HUES48 (cell line): ENCODE results near the gene TUBB6.
A peak's percentile ranks its signal among the peaks of the same experiment; 100 is the strongest.

Experiments
- H3K27ac ChIP-seq: one replicate; pipeline ENCODE4 v1.7.0; 2013; ENCODE audit warnings: low read depth, low read length, inconsistent platforms
- H3K27me3 ChIP-seq: 2 replicates; pipeline ENCODE4 v1.6.1; 2013; ENCODE audit warnings: mild to moderate bottlenecking, low read length; ENCODE audit not compliant: control insufficient read depth, insufficient read depth
- H3K36me3 ChIP-seq: 2 replicates; pipeline ENCODE4 v1.6.1; 2013; ENCODE audit warnings: low read length; ENCODE audit not compliant: control insufficient read depth, insufficient read depth
- H3K4me1 ChIP-seq: 2 replicates; pipeline ENCODE4 v1.6.1; 2013; ENCODE audit warnings: mild to moderate bottlenecking, low read length; ENCODE audit not compliant: control insufficient read depth, insufficient read depth
- H3K4me3 ChIP-seq: 2 replicates; pipeline ENCODE4 v1.5.1; 2013; ENCODE audit warnings: mild to moderate bottlenecking, low read depth, low read length
- H3K9ac ChIP-seq: 2 replicates; pipeline ENCODE4 v1.6.1; 2013; ENCODE audit warnings: mild to moderate bottlenecking, low read depth, low read length, moderate library complexity
- H3K9me3 ChIP-seq: 2 replicates; pipeline ENCODE4 v1.6.1; 2013; ENCODE audit warnings: low read length; ENCODE audit not compliant: control insufficient read depth, insufficient read depth

The TUBB6 gene

DNA sequence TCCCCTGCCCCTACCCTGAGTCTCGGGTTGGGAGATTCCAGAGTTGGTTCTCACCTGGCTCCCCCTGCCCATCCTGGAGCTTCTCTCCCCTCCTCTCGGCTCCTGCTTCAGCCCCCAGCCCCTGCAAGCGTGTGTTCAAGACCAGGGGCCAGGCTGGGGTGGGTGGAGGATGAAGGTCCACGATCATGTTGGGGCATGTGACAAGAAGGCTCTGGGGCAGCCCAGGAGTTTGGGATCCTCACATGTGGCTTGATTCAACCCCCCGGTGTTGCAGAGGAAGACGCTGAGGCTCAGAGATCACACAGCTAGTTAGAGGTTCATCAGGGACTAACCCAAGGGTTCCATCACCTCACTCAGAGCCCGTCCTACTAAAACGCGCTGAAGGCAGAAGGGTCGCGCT lies 14.2 kb upstream of the TUBB6 start:
- no peak overlapping the region for H3K9ac ChIP-seq
- no peak overlapping the region for H3K4me3 ChIP-seq
- H3K27ac ChIP-seq: no peak overlapping the region
- no peaks in the 10 kb centered on the region for H3K9me3 ChIP-seq
- H3K4me1 ChIP-seq: peaks cover 9% of the 10 kb centered on the region
- peaks cover 4% of the 10 kb centered on the region; the same call in 1 of the 2 replicates for H3K27me3 ChIP-seq
- no peaks in the 10 kb centered on the region for H3K36me3 ChIP-seq

DNA sequence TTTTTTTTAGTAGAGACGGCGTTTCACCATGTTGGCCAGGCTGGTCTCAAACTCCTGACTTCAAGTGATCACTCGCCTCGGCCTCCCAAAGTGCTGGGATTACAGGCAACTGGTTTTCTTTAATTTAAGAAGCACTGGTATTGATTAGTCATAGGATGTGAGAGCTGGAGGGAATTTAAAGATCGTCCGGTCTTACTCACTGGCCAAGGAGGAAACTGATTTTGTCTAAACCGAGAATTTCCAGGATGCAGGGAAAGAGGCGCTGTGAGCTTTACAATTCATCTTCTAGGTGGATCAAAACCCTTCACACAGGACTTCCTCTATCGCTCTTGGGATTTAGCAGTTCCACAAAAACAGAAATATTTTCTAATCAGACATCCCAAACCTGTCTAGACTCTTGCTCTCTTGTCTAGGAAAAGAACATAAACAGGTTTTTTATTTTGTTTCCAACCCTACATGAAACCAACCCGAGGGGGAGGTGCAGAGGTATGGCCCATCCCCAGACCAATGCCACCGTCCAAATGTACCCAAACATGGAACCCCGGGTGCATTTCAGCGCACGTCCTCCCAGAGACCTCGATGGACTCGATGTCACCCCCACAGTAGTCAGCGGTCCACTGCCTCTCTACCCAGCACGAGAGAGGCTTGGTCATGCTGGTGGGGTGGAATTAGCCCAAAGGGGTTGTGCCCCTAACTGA lies 12.5 kb upstream of the TUBB6 start:
- Histone ChIP-seq H3K9ac (no peak overlapping the region), H3K4me3 (no peak overlapping the region), H3K4me1 (no peaks in the 10 kb centered on the region), H3K36me3 (no peaks in the 10 kb centered on the region), H3K9me3 (no peaks in the 10 kb centered on the region), H3K27me3 (no peaks in the 10 kb centered on the region), H3K27ac (no peak overlapping the region)

DNA sequence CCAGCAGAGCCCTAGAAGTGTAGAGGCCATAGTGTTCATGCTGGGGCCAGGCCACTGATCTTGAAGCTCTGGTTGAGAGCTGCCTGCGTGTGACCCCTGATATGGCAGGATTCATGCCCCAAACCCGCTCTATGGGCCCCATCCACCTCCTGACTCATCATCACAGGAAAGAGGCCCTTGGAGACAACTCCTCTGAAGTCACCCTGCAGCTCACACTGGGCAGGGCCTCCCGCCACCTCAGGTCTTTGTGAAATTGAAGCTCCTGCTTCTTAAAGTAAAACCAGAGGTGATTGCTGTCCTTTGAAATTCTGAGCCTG lies 12.0 kb upstream of the TUBB6 start:
- Histone ChIP-seq H3K4me3 (no peak overlapping the region), H3K36me3 (no peaks in the 10 kb centered on the region), H3K4me1 (no peaks in the 10 kb centered on the region), H3K9ac (no peak overlapping the region), H3K27me3 (no peaks in the 10 kb centered on the region), H3K27ac (no peak overlapping the region), H3K9me3 (no peaks in the 10 kb centered on the region)

DNA sequence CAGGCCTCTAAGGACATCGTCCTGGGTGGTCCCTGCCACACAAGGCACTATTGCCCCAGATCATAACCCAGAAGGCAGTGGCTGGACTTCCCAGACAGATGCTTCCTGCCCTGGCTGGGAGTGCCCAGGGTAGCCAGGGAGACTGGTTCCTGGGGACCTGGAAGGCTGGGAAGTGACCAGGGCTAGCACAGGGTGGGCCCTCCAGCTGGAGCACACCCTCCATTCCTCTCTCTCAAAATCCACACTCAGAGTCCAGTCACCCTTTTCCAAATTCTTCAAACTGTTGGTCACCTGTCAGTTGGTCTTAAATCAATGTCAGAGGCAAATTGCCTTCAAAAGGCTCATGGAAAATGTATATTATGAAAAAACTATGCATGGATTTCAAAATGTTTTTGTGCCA lies 11.6 kb upstream of the TUBB6 start:
- H3K4me1 ChIP-seq: no peaks in the 10 kb centered on the region
- H3K9ac ChIP-seq: no peak overlapping the region
- H3K9me3 ChIP-seq: no peaks in the 10 kb centered on the region
- no peak overlapping the region for H3K27ac ChIP-seq
- H3K4me3 ChIP-seq: no peak overlapping the region
- H3K36me3 ChIP-seq: no peaks in the 10 kb centered on the region
- H3K27me3 ChIP-seq: no peaks in the 10 kb centered on the region

DNA sequence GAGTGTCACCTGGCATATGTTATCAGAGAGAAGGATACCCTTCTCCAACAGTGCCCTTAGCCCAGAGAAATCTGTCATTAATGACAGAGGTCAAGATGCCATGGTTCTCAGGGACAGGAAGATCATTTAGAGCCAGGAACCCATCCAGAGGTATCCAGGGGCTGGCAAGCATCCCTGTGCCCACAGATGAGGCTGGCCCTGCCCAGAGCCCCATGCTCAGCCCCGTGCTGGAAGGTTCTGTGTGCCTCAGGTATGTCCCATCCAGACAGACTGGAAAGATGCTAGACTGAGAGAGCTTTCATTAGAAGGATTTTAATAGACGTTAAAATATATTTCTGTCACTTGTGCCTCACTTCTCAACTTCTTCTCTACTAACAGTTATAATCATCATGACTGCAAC lies 8.2 kb upstream of the TUBB6 start:
- Histone ChIP-seq H3K9me3 (no peaks in the 10 kb centered on the region), H3K9ac (no peak overlapping the region), H3K27ac (no peak overlapping the region), H3K27me3 (no peaks in the 10 kb centered on the region), H3K36me3 (no peaks in the 10 kb centered on the region), H3K4me3 (no peak overlapping the region), H3K4me1 (no peaks in the 10 kb centered on the region)

DNA sequence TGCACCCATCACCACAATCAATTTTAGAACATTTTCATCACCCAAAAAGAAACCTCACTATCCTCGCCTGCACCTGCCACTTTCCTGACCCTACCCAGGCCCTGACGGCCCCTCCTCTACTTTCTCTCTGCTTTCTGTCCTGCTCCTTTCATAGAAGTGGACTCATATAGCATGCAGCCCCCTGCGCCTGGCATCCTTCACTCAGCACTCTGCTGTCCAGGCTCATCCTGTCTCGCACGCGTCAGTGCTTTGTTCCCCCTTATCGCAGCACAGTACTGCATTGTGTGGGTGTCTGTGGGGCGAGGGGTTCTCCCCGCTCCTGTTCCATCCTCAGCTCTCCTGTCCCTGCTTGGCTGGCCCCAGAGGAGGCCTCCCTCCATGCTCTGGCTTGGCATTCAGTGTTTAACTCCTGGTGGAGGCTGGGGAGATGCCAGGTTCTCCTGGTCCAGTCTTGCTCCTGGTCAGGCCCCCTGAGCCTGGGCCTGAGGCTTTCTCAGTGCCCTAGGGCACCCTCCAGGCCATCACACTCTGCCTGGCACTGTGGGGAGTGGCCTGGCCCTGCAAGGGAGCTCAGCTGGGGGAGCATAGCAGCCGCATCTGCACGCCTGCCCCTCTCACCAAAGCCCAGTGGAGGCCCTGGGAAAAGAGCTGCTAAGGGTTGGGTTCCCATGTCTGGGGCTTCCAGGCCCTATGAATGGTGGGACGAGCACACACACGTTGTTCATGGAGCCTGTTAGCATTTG lies 6.6 kb upstream of the TUBB6 start:
- no peaks in the 10 kb centered on the region for H3K36me3 ChIP-seq
- H3K4me1 ChIP-seq: peaks cover 13% of the 10 kb centered on the region
- no peak overlapping the region for H3K27ac ChIP-seq
- no peak overlapping the region for H3K4me3 ChIP-seq
- H3K9ac ChIP-seq: no peak overlapping the region
- H3K27me3 ChIP-seq: peaks cover 14% of the 10 kb centered on the region
- no peaks in the 10 kb centered on the region for H3K9me3 ChIP-seq

DNA sequence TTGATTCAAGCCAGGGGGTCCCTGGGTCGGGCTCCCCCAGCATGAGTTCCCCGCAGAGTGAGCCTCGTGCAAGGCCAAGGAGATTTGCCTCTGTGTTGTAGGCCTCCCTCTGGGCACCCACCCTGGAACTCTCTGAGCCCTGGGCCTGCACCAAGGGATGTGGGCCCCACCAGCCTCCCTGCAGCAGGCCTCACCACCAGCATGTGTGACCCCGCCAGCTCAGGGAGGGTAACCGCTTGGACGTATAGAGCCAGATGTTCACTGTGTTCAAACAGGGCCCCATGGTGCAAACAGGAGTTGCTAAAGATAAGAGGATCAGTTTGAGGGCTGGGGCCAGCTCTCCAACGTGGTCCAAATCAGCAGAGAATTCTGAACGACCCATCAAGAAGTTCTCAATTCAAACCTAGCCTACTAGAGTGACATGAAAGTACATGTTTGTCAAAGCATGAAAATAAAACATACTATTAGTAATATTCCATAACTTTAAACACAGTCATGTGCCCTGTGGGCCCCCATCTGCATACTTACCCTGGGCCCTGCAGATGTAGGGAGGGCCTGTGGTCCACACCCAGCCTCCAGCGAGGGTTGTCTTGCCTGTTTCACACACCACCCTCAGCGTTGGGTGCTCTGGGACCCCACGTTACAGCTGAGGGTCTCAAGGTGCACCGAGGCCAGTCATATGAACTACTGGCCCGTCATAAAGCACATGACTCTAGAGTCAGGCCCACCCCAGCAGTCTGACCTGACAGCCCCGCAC lies 5.5 kb upstream of the TUBB6 start:
- Histone ChIP-seq H3K9me3 (no peaks in the 10 kb centered on the region), H3K36me3 (no peaks in the 10 kb centered on the region), H3K9ac (no peak overlapping the region), H3K27ac (no peak overlapping the region), H3K4me1 (peaks cover 18% of the 10 kb centered on the region), H3K4me3 (no peak overlapping the region), H3K27me3 (peaks cover 25% of the 10 kb centered on the region)

DNA sequence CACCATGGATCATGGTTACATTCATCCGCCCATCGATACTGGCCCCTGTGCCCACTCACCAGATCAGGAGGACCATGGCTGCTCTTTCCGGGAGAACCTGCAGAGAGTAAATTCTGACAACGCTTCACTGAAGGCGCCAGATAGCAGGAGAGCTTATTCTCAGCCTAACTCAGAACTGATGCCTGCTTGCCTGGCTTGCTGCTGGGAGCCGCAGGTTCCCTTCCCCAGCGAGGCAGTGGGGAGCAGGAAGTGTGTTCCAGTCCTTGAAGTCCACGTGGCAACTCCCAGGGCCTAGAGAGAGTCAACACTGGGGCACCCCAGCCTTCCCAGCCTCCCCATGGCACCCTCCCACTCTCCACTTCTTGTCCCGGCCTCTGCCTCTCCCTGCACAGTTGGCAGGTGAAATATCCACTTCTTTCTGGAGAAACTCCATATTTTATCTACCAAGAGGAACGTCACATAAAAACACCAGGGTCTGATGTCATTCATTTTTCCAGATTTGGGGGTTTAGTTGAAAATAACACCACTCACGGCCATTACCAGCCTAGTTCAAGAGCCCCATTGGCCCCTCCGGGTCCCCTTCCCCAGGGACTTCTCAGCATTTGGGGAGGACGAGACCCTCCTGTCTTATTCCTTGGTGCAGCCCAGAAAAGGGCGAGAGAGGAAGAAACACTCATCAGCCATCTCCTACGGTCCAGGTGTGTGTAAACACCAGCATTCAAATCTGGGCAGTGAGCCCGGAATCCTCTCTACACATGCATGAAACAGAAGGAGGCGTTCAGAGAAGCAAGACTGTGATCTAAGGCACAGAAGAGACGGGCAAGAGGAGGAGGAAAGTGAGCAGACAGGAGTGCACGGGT lies 3.5 kb upstream of the TUBB6 start:
- H3K27ac ChIP-seq: no peak overlapping the region
- H3K9me3 ChIP-seq: no peaks in the 10 kb centered on the region
- peaks cover 29% of the 10 kb centered on the region for H3K27me3 ChIP-seq
- H3K4me1 ChIP-seq: peaks cover 21% of the 10 kb centered on the region
- H3K4me3 ChIP-seq: no peak overlapping the region
- H3K9ac ChIP-seq: no peak overlapping the region
- peaks cover 2% of the 10 kb centered on the region; the same call in 1 of the 2 replicates for H3K36me3 ChIP-seq

DNA sequence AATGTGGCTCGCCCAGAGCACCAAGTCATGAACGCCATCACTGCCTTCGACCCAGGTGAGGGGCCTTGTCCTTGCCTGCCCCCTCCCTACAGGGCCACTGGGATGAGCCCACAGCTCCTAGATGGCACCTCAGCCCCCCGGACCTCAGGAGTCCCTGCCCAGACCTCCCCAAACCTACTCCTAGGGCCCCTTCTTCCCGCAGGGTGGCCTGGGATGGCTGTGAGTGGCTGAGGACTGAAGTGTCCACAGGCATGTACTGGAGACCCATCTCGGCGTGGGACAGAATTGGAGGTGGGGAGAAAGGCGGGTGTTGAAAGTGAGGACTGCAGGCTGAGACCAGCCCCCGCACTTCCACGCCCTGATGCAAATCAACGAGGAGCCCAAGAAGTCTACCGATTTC lies 2.8 kb upstream of the TUBB6 start:
- peaks cover 24% of the 10 kb centered on the region for H3K4me1 ChIP-seq

DNA sequence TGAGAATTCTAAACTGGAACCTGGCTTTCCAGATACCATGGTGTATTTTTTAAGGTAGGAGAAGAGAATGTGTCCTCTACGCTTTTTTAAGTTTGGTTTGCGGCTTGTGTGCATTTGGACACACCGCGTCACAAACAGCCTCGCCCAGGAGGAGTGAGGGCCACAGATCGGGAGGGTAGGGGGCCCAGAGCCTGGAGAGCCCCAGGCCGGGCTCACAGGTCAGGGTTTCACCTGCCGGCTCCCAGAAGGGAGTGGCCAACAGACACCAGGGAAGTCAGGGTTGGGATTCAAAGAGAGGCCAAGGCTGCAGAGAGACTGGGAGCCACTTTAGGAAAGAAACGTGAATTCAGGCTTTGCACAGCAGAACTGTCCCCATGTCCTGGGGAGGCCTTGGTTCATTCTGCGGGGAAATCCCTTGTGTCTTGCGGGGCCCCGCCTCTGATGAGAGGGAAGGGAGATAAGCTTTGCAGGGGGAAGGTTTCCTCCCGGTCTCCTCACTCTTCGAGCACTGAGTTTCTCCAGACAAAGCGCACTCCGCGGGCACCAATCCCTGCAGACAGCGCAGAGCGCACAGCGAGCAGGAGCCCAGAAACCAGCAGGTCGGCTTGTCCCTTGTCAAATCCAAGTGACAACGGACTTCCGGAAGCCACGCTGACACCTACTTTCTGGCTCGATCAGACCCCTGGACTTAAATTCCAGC lies 2.0 kb upstream of the TUBB6 start:
- no peak overlapping the region for H3K9ac ChIP-seq
- no peak overlapping the region for H3K27ac ChIP-seq
- peaks cover 9% of the 10 kb centered on the region; the same call in 1 of the 2 replicates for H3K36me3 ChIP-seq
- H3K4me1 ChIP-seq: peaks cover 24% of the 10 kb centered on the region
- peak overlapping the region; percentile 79 for H3K4me3 ChIP-seq
- peaks cover 29% of the 10 kb centered on the region for H3K27me3 ChIP-seq
- H3K9me3 ChIP-seq: no peaks in the 10 kb centered on the region

More for the DNA sequence above, 2.8 kb upstream of the TUBB6 start:
- Histone ChIP-seq H3K27me3 (peaks cover 29% of the 10 kb centered on the region), H3K27ac (no peak overlapping the region), H3K36me3 (peaks cover 6% of the 10 kb centered on the region; the same call in 1 of the 2 replicates), H3K9me3 (no peaks in the 10 kb centered on the region), H3K9ac (no peak overlapping the region), H3K4me3 (no peak overlapping the region)
